ENCODE results near the gene FAM120B.
"Not testable (repeated sequence)": the region's sequence is repeated elsewhere in the genome, so short reads cannot be mapped to it uniquely, and the experiment has no call there.

The FAM120B gene

GRCh38 chr6:170306324-170307079 lies at the start of gene FAM120B:
Gene FAM120B, plus strand, starts transcription at chr6:170306758. Its CDS starts 10,633 bp downstream, at chr6:170317391.
- peak; percentile 85 for DNase-seq (ENCODE audit: low read depth)

DNA sequence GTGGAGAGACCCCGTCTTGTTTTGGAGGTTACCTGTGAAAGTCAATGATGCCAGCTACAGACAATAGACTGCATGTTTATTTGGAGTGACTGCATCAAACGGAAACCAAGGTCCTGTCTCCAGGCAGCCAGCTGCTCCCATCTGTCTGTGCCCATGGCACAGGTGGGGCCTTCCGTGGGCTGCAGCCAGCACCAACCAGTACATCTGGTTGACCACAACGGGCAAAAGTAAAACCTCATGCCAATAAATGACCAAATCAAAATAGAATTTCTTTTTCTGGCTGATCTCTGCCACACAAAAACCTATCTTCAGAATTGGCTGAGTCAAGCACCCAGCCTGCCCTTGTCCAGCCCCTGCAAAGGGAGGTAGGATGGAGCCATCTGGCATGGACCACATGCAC lies 49.2 kb upstream of the FAM120B start:
- no peak for DNase-seq (ENCODE audit: low read depth)

DNA sequence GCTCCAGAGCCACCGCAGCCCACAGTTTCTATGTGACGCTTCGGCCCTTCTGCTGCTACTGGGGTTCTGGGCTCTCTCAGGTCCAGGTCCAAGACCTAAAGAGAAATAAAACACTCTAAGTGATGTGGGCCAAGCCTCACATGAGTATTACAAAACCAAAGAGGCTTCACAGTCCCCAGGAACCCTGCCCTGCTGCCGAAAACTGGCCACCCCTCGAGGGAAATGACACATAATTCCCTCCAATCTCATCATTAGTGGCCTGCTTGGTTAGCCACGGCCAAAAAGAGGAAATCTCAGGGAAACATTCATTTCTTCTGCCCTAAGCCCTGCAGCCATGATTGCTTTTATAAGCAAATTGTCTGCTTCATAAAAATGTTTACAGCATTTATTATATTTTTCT lies 48.2 kb upstream of the FAM120B start:
- no peak for DNase-seq (ENCODE audit: low read depth)

GRCh38 chr6:170259278-170259677 lies 47.3 kb upstream of the FAM120B start:
- DNase-seq (ENCODE audit: low read depth), result no peak

DNA sequence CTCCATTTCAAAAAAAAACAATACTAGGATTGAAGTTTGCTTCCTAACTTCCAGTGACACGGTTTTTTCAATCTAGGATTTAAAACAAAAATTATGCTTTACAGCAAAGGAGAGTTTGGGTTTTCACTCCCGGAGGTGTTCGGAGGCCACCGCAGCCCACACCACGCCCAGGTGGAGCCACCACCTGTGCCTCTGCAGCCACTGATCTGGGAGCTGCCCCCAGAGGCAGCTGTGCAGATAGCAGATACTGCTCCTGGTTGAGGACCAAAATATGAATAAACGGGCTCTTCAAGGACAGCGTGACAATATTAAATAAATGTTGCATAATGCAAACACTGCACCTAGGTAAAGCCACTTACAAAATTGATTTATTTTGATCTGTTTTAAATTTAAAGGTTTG lies 45.9 kb upstream of the FAM120B start:
- no peak for DNase-seq (ENCODE audit: low read depth)

GRCh38 chr6:170261643-170262488 lies 44.7 kb upstream of the FAM120B start:
- DNase-seq (ENCODE audit: low read depth), result no peak

- no peak for DNase-seq (ENCODE audit: low read depth)
These were observed 44.0 kb upstream of the FAM120B start for GRCh38 chr6:170262489-170263088.

DNA sequence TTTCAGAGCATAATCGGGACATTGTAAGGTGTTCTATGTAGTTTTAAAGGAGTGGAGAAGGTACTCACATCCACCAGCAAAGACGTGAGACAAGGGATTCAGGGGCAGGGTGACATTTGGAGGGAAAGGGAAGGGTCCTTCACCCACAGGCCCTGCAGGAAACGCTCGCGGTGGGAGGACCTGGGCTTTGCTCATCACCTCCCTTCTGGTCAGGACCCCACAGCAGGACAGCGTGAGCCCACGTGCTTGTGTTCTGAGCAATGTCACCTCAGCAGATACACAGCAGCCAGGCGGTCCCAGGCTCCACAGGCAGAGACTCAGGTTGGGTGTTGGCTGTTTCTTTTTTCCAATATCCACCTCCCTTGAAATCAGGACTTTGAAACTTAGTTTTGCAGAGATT lies 43.1 kb upstream of the FAM120B start:
- DNase-seq (ENCODE audit: low read depth), result no peak

DNA sequence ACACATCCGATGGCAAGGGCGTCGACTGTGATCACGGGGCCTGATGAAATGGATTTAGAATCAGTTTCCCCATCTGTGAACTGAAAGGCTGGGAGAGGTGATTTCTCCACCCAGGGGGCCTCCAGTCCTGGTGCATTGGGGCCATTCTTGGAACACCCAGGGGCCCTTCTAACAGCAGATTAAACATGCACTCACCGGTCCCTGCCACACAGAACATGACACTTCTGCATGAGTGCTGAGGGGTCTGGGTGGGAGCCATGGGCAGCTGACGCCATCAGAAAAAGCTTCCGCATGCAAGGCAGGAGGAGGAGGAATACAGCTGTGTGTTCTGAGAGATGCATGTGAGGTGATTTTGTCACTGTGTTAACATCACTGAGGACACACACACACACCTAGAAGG lies 42.5 kb upstream of the FAM120B start:
- DNase-seq (ENCODE audit: low read depth), result no peak

GRCh38 chr6:170264644-170265043 lies 41.9 kb upstream of the FAM120B start:
- not testable (repeated sequence) for DNase-seq (ENCODE audit: low read depth)

GRCh38 chr6:170265655-170266054 lies 40.9 kb upstream of the FAM120B start:
- DNase-seq (ENCODE audit: low read depth), result no peak

DNA sequence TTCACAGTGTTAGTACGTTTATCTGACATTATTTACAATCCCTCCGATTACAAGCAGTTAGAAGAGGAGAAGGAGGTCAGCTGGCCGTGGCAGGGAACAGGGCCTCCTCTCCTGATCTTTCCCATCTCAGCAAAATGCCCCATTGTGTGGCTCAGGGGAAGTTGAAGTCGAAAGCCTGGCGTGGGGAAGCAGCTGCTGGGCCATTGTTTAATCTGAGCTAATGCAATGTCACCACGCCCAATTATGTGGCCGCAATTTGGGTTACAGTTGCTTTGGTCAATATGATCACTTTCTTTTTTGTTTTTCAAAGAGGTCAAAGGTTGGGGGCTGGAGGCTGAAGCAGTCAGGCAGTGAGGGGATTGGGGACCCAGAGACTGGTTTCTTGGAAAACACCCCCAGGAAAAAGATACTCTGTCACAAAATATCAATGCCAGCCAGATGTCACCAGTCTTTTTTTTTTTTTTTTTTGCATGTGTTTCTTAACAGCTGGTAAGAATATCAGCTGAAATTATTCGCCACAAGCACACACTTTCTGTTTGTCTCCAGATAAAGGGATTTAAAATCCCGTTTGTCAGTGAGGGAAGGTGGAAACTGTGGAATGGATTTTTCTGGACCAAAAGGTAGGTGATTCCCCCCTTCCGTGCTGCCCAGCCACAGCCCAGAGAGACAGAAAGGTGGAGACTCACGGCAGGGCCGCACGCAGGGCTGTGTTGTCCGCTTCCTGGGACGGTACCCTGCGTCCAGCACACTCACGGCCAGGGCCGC lies 40.3 kb upstream of the FAM120B start:
- DNase-seq (ENCODE audit: low read depth), result no peak

DNA sequence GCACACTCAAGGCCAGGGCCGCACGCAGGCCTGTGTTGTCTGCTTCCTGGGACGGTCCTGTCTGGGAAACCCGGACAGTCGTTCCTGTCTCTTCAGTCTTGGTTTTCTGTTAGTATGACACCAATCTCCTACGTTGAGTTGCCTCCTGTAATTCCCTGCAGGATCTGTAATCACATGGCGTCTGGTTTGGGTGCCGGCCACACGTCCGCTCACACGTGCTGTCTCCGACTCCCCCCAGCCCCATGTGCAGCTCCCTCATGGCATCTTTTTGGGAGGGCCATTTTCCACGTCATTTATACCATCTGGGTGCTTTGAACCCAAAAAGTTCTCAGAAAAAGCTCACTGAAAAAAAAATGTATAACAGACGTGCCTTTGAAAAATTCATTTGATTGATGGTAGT lies 38.9 kb upstream of the FAM120B start:
- DNase-seq (ENCODE audit: low read depth), result no peak

- DNase-seq (ENCODE audit: low read depth), result no peak
These were observed 38.1 kb upstream of the FAM120B start for GRCh38 chr6:170268216-170269129.

GRCh38 chr6:170269151-170269845 lies 37.3 kb upstream of the FAM120B start:
- DNase-seq (ENCODE audit: low read depth), result no peak

- no peak for DNase-seq (ENCODE audit: low read depth)
These were observed 36.6 kb upstream of the FAM120B start for GRCh38 chr6:170269846-170270541.

DNA sequence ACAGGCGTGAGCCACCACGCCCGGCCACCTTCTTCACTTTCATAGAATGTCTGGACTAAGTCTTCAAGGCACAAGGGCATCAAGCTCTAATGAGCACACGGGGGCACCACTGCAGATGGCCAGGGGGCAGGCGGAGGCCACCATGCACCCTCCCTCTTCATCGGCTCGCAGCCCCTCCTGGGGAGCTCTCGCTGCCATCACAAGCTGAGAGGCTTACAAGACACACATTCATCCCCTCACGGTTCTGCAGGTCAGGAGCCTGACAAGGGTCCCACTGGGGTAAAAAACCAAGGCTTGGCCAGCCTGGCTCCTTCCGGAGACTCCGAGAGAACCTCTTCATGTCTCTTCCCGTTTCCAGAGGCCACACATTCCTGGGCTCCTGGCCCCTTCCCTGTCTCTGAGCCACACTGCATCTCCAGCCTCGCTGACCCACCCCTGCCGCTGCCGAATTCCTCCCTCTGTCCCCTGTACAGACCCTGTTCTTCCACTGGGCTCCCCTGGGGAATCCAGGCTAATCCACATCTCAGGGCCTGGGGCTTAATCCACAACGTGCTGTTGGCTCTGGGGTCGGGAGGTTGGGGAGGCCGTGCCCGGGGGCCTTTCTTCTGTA lies 35.5 kb upstream of the FAM120B start:
- no peak for DNase-seq (ENCODE audit: low read depth)

- peak; percentile 53 for DNase-seq (ENCODE audit: low read depth)
These were observed 34.7 kb upstream of the FAM120B start for GRCh38 chr6:170271771-170272314.
